Activated T-helper 1 cell treated with anti-CD3 and anti-CD28 coated beads, Interleukin-2, amount 50 U/mL, for 16 hours (primary cell): Measurements from ENCODE around the gene GJB3.

Experiments
- DNase-seq, 2 donors: peaks; one replicate each; pipeline ENCODE4 v3.0.0-alpha.2; 2020; ENCODE audit warnings: low read depth in 1 of 2, low spot score in 1 of 2

The GJB3 gene

DNA sequence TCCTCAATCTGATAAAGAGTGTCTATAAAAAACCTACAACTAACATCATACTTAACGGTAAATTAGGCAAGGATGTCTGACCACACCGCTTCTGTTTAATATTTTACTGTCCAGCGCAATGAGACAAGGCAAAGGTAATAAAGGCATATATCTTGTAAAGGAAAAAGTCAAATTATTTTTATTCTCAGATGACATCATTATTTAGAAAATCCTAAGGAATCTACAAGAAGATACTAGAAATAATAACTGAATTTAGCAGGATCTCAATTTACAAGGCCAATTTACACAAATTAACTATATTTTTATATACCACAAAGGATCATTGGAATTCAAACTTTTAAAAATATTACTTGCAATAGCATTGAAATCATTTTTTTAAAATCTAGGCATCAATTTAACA, 41.2 kb downstream of the GJB3 start:
- no peak for DNase-seq

DNA sequence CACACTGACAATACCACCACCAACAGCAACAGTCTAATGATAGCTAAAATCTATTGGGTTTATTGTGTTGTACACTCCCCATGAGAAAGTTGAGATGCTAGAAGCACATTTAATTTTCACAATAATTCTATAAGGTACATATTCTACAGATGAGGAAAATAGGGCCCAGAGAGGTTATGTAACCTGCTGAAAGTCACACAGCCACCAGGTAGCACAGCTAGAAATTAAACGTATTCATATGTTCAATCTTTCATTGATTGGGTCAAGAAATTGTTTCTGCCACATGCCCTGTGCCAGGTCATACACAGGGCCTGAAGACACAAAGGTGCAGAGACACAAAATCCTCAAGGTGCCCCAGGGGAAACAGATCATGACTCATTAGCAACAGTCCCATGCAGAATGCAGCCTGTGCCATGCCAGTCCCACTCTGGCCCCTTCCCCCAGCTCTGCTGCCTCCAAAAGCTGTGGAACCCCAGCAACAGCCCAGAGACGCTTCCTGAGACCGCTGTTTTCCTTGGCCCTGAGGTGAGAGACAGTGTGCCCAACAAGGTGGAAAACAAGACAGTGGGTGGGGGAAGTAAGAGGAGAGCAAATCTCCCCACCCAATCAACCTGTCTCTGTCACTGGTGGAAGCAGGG, 43.9 kb downstream of the GJB3 start:
- no peak for DNase-seq

DNA sequence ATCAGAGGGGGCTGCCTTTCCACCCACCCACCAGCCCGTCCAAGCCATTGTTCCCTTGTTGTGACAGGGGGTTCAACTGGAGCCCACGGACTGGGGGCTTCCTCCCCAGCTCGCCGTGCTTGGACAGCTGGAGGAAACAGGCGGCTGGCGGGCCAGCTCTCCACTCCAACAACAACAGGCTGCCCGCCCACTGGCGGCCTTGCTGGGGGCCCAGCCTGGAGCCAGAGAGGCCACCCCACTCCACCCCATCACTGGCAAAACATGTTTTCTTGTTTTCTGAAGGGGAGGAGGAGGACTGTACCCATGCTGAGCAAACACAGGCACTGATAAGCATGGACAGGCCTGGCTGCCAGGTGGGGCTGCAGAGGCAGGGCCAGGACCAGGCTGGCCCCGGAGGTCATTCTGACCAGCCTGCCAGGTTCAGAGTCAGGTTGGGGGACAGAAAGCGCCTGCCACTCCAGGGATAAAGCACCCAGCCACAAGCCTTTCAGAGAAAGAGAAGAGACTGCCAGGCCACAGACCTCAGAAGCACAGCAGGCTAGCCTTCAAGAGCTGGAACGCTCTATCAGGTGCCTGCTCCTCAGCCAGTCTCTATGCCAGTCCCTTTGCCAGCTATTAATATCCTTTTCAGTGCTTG, 44.6 kb downstream of the GJB3 start:
- no peak for DNase-seq

DNA sequence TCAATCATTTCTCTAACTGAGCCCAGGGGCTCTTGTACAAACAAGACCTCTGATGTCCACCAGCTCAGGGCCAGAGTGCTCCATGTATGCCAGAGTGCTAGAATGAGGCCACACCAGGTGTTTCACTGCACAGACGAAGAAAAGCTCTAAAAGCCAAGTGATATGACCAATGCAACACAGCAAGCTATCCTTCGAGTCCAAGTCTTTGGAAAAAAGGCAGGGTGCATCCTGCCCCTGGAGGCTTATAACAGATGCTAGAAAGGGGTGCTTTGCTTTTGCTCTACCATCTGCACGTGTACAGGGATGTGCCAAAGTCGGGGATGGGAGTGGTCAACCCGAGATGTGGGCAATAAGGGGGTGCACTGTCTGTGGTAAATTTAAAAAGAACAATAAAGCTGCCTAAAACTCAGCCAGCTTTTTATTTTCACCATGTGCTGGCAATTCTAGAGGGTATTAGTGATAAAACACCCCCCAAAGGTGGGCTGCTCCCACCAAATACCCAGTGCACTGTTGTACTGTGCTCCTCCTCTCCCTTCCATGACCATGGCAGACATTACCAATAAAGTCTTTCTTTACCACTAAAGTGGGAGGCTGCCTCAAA, 46.4 kb downstream of the GJB3 start:
- no peak for DNase-seq

DNA sequence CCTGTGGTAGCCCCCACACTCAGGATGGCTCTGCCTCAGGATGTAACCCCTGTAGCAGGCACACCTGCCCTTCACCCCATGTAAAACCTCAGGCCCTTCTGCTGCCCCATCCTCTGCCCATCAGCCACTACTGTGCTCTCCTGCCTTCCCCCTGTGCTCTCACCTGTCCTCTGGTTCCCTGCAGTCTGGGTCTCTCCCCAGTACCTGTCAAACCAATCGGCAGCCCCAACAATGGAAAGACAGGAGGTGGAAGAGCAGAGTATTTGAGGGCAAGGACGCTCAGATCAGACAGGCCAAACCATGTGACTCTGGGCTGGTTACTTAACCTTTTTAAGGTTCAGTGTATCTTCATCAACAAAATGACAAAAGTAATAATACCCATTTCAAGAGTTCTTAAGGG, 47.6 kb downstream of the GJB3 start:
- DNase-seq: no peak

DNA sequence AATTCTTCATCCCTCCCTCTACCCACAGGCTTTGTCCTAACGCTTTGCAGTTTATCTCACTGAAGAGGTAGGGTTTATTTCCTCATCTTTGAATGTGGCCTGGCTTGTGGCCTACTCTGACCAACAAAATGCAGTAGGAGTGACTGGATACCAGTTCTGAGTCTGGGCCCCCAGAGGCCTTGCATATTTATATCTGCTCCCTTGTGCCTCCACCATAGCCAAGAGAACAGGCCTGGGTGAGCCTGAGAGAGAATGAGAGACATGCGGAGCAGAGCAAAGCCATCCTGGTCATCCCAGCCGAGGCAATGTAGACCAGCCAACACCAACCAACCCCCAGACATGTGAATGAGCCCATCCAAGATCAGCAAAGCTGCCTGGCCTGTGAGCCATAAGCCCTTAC, 48.2 kb downstream of the GJB3 start:
- no peak for DNase-seq

DNA sequence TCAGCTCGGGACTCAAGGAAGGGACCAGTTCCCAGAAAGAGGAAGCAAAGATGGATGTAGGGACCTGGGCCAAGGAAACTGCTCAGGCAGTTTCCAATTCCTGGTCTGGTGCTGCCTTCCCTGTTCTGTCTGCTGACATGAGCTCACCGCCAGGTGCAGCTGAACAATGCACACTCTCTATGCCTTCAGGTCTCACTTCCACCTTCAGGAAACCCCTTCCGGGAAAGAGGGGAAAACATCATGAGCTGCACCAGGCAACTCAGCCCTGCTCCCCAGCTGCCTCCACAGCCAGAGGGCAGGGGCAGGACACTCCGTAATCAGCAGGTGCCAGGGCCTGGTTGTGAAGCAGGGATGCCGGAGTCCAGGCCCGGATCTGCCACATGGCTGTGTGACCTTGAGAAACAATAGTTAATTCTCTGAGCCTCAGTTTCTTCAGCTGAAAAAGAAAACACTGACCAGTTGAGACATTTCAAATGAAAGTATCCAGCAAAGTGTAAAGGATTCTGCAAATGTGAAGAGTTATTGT, 50.8 kb downstream of the GJB3 start:
- DNase-seq: no peak

DNA sequence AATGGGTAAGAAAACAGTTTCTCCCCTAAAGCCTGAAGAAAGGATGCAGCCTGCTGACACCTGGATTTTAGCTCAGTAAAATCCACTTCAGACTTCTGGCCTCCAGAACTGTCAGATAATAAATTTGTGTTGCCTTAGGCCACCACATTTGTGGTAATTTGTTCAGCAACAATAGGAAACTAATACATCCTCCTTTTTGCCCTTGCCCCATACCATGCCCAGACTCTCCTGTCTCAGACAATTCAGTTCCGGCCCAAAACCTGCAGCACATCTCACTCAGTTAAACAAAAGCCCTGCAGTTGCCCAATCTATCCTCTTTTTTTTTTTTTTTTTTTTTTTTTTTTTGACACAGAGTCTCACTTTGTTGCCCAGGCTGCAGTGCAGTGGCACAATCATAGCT, 52.7 kb downstream of the GJB3 start:
- DNase-seq: no peak
